ENCODE data around the gene DNAJB9. TPM values are rescaled to one million over a fixed set of nuclear protein-coding genes. Genes with fewer than 3 reads are reported as not detected.
A peak's percentile ranks its signal among the peaks of the same experiment; 100 is the strongest.

DNAJB9 gene
- polyA plus RNA-seq, 1 experiment = 9.3 TPM

DNA sequence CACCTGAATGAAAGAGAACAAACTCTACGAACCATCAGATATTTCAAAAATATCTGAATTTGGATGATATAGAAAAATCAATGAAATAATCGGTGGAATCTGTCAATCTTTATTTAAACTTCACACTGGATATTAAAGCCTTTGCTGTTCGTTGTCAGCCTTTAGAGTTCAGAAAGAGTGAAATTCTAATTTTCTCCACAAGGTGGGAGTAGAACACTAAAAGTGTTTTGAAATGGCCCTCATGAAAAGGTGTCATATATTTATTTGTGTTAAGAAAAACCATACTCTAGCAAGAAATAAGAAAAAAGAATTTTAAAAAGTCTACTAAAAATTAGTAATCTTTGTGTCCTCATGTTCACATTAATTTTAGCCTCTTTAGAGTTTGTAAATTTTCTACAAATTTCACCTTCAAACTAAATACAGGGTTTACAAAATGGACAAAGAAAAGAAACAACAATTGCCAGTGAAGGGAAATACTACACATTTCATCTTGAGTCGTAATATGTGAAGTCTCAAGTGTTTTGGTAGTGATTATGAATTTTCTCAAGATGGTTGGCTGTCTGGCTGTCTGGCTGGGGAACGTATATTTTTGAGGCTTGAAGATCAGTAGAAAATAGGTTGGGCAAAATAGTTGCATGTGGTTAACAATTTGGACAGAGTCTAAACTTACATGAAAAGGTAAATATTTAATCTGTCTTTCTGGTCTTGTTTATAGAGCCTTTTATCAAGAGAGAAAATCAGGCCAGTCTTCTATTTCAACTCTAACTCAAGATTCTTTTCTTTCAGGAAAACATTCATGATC is 43.7 kb downstream of the DNAJB9 start:
- Histone ChIP-seq H3K27me3 (ENCODE audit: control insufficient read depth, insufficient read depth, low read length) (no peaks in the 10 kb centered on the region), H3K4me3 (ENCODE audit: low read depth, low read length) (no peak overlapping the region), H3K9me3 (ENCODE audit: control insufficient read depth, insufficient read depth, low read length) (no peaks in the 10 kb centered on the region), H3K27ac (ENCODE audit: low read depth, low read length) (no peak overlapping the region)
- CTCF ChIA-PET = interaction anchor here (0.8 kb wide), 1 partner anchor 9 kb away, joined by 3 read pairs; no protein-coding TSS in a partner anchor
- TF ChIP-seq, protein P1, sequence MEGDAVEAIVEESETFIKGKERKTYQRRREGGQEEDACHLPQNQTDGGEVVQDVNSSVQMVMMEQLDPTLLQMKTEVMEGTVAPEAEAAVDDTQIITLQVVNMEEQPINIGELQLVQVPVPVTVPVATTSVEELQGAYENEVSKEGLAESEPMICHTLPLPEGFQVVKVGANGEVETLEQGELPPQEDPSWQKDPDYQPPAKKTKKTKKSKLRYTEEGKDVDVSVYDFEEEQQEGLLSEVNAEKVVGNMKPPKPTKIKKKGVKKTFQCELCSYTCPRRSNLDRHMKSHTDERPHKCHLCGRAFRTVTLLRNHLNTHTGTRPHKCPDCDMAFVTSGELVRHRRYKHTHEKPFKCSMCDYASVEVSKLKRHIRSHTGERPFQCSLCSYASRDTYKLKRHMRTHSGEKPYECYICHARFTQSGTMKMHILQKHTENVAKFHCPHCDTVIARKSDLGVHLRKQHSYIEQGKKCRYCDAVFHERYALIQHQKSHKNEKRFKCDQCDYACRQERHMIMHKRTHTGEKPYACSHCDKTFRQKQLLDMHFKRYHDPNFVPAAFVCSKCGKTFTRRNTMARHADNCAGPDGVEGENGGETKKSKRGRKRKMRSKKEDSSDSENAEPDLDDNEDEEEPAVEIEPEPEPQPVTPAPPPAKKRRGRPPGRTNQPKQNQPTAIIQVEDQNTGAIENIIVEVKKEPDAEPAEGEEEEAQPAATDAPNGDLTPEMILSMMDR (IDR thresholded peaks at IDR 0.05; ENCODE audit: low read depth, low read length) = peak; percentile 71
- no peak for DNase-seq (ENCODE audit: low read depth, low spot score)
- POLR2A ChIA-PET = no interaction called here

GRCh38 chr7:108613949-108614381 is 44.3 kb downstream of the DNAJB9 start:
- ChIA-PET CTCF (interaction anchor here (0.7 to 0.8 kb wide), 2 partner anchors 9 to 21 kb away, joined by 3 read pairs; no protein-coding TSS in a partner anchor), POLR2A (no interaction called here)
- Histone ChIP-seq H3K4me3 (ENCODE audit: low read depth, low read length) (no peak overlapping the region), H3K27me3 (ENCODE audit: control insufficient read depth, insufficient read depth, low read length) (no peaks in the 10 kb centered on the region), H3K27ac (ENCODE audit: low read depth, low read length) (no peak overlapping the region), H3K9me3 (ENCODE audit: control insufficient read depth, insufficient read depth, low read length) (no peaks in the 10 kb centered on the region)
- no peak for DNase-seq (ENCODE audit: low read depth, low spot score)
- TF ChIP-seq, protein P1 (IDR thresholded peaks at IDR 0.05; ENCODE audit: low read depth, low read length) = no peak

- H3K9me3 ChIP-seq (ENCODE audit: control insufficient read depth, insufficient read depth, low read length) = no peaks in the 10 kb centered on the region
- TF ChIP-seq, protein P1 (IDR thresholded peaks at IDR 0.05; ENCODE audit: low read depth, low read length) = no peak
- POLR2A ChIA-PET = no interaction called here
- H3K27me3 ChIP-seq (ENCODE audit: control insufficient read depth, insufficient read depth, low read length) = no peaks in the 10 kb centered on the region
- no peak overlapping the region for H3K27ac ChIP-seq (ENCODE audit: low read depth, low read length)
- H3K4me3 ChIP-seq (ENCODE audit: low read depth, low read length) = no peak overlapping the region
- CTCF ChIA-PET = no interaction called here
- DNase-seq (ENCODE audit: low read depth, low spot score) = no peak
Measured at GRCh38 chr7:108614896-108615295, 45.2 kb downstream of the DNAJB9 start.

- ChIA-PET POLR2A (no interaction called here), CTCF (no interaction called here)
- H3K4me3 ChIP-seq (ENCODE audit: low read depth, low read length) = no peak overlapping the region
- TF ChIP-seq, protein P1 (IDR thresholded peaks at IDR 0.05; ENCODE audit: low read depth, low read length) = no peak
- no peak overlapping the region for H3K27ac ChIP-seq (ENCODE audit: low read depth, low read length)
- no peaks in the 10 kb centered on the region for H3K27me3 ChIP-seq (ENCODE audit: control insufficient read depth, insufficient read depth, low read length)
- DNase-seq (ENCODE audit: low read depth, low spot score) = no peak
- H3K9me3 ChIP-seq (ENCODE audit: control insufficient read depth, insufficient read depth, low read length) = no peaks in the 10 kb centered on the region
Measured at GRCh38 chr7:108618056-108618455, 48.4 kb downstream of the DNAJB9 start.

DNA sequence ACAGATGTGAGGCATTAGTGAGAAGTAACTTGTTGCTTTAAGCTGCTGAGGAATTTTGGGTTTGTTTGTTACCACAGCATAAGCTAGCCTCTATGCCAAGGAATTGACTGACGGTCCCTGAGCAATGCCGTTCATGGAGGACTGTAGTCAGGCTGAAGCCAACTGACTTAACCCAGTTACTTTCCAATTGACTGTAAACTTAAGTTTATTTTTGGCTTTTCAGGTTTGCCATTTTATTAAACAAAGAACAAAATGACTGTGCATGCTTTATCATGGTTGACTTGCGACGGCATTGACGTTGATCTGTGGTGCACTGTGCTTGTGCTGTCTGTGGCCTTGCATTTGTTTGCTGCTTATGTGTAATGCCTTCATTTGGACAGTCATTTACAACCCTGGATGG is 53.5 kb downstream of the DNAJB9 start:
- no peak overlapping the region for H3K4me3 ChIP-seq (ENCODE audit: low read depth, low read length)
- no peaks in the 10 kb centered on the region for H3K27me3 ChIP-seq (ENCODE audit: control insufficient read depth, insufficient read depth, low read length)
- ChIA-PET CTCF (interaction anchor here (1.1 kb wide), 1 partner anchor 9 kb away, joined by 3 read pairs; no protein-coding TSS in a partner anchor), POLR2A (no interaction called here)
- no peak overlapping the region for H3K27ac ChIP-seq (ENCODE audit: low read depth, low read length)
- TF ChIP-seq, protein P1 (IDR thresholded peaks at IDR 0.05; ENCODE audit: low read depth, low read length) = no peak
- no peaks in the 10 kb centered on the region for H3K9me3 ChIP-seq (ENCODE audit: control insufficient read depth, insufficient read depth, low read length)
- no peak for DNase-seq (ENCODE audit: low read depth, low spot score)
